H9 (cell line): ENCODE data around the gene DNHD1. TPM values are rescaled to one million over a fixed set of nuclear protein-coding genes. Genes with fewer than 3 reads are reported as not detected.

Experiments
- DNase-seq: peaks from one replicate; pipeline ENCODE4 v3.0.0-alpha.2; 2017
- H2AFZ ChIP-seq: one replicate; pipeline ENCODE4 v1.6.1; 2013; ENCODE audit warnings: mild to moderate bottlenecking, low read length, control low read depth, moderate library complexity
- H2AK5ac ChIP-seq: 2 replicates; pipeline ENCODE4 v1.6.1; 2013; ENCODE audit warnings: low read length, control low read depth, mixed read lengths; ENCODE audit not compliant: insufficient read length
- H2BK120ac ChIP-seq: one replicate; pipeline ENCODE4 v1.6.1; 2013; ENCODE audit warnings: low read depth, mild to moderate bottlenecking, low read length, control low read depth, inconsistent platforms; ENCODE audit not compliant: poor library complexity, severe bottlenecking
- H2BK12ac ChIP-seq: 2 replicates; pipeline ENCODE4 v1.6.1; 2013; ENCODE audit warnings: low read length, control low read depth, mixed read lengths, low read depth; ENCODE audit not compliant: insufficient read length
- H2BK15ac ChIP-seq: 2 replicates; pipeline ENCODE4 v1.6.1; 2013; ENCODE audit warnings: low read depth, low read length, control low read depth
- H2BK20ac ChIP-seq: one replicate; pipeline ENCODE4 v1.6.1; 2013; ENCODE audit warnings: low read depth, mild to moderate bottlenecking, low read length, control low read depth, inconsistent platforms; ENCODE audit not compliant: poor library complexity, severe bottlenecking
- H2BK5ac ChIP-seq: 2 replicates; pipeline ENCODE4 v1.6.1; 2013; ENCODE audit warnings: low read length, control low read depth, mixed read lengths; ENCODE audit not compliant: insufficient read length
- H3K14ac ChIP-seq: 2 replicates; pipeline ENCODE4 v1.6.1; 2013; ENCODE audit warnings: low read length, control low read depth; ENCODE audit not compliant: insufficient read depth
- H3K18ac ChIP-seq: 2 replicates; pipeline ENCODE4 v1.6.1; 2013; ENCODE audit warnings: low read depth, mild to moderate bottlenecking, mixed read lengths, low read length, control low read depth; ENCODE audit not compliant: insufficient read length
- H3K23ac ChIP-seq: 2 replicates; pipeline ENCODE4 v1.6.1; 2013; ENCODE audit warnings: low read length, control low read depth, mixed read lengths, low read depth; ENCODE audit not compliant: insufficient read length
- H3K23me2 ChIP-seq: 2 replicates; pipeline ENCODE4 v1.6.1; 2013; ENCODE audit warnings: low read depth, mild to moderate bottlenecking, mixed read lengths, low read length, control low read depth; ENCODE audit not compliant: insufficient read length, poor library complexity, severe bottlenecking
- H3K27ac ChIP-seq: 2 replicates; pipeline ENCODE4 v1.5.1; 2013; ENCODE audit warnings: low read length, control low read depth, mixed read lengths, low read depth; ENCODE audit not compliant: insufficient read length
- H3K27me3 ChIP-seq: 2 replicates; pipeline ENCODE4 v1.6.1; 2013; ENCODE audit warnings: low read length, control low read depth, inconsistent platforms; ENCODE audit not compliant: insufficient read depth
- H3K4ac ChIP-seq: 2 replicates; pipeline ENCODE4 v1.6.1; 2013; ENCODE audit warnings: low read depth, mild to moderate bottlenecking, control low read depth, inconsistent platforms, low read length, moderate library complexity
- H3K4me1 ChIP-seq: 2 replicates; pipeline ENCODE4 v1.6.1; 2013; ENCODE audit warnings: low read length, control low read depth, inconsistent platforms; ENCODE audit not compliant: insufficient read depth
- H3K4me2 ChIP-seq: 2 replicates; pipeline ENCODE4 v1.6.1; 2013; ENCODE audit warnings: low read length, control low read depth, mixed read lengths; ENCODE audit not compliant: insufficient read length, insufficient read depth
- H3K56ac ChIP-seq: 2 replicates; pipeline ENCODE4 v1.6.1; 2013; ENCODE audit warnings: low read depth, mild to moderate bottlenecking, mixed read lengths, low read length, control low read depth; ENCODE audit not compliant: insufficient read length
- H3K79me1 ChIP-seq: 2 replicates; pipeline ENCODE4 v1.6.1; 2013; ENCODE audit warnings: low read depth, mild to moderate bottlenecking, moderate library complexity, low read length, control low read depth, inconsistent platforms; ENCODE audit not compliant: insufficient read depth, poor library complexity, severe bottlenecking
- H3K79me2 ChIP-seq: 2 replicates; pipeline ENCODE4 v1.6.1; 2013; ENCODE audit warnings: low read length, control low read depth, inconsistent platforms; ENCODE audit not compliant: insufficient read depth
- H3K9ac ChIP-seq: 2 replicates; pipeline ENCODE4 v1.6.1; 2013; ENCODE audit warnings: low read length, control low read depth, mixed read lengths; ENCODE audit not compliant: insufficient read length; ENCODE audit errors: extremely low read depth
- H3K9me3 ChIP-seq: one replicate; pipeline ENCODE4 v1.6.1; 2013; ENCODE audit warnings: low read depth, low read length, inconsistent platforms; ENCODE audit not compliant: control insufficient read depth
- H3T11ph ChIP-seq: one replicate; pipeline ENCODE4 v1.6.1; 2013; ENCODE audit warnings: mild to moderate bottlenecking, low read length, control low read depth, inconsistent platforms
- H4K20me1 ChIP-seq: one replicate; pipeline ENCODE4 v1.6.1; 2013; ENCODE audit not compliant: control insufficient read depth, insufficient read length, insufficient read depth
- H4K5ac ChIP-seq: 2 replicates; pipeline ENCODE4 v1.6.1; 2013; ENCODE audit warnings: low read depth, mild to moderate bottlenecking, mixed read lengths, low read length, control low read depth; ENCODE audit not compliant: insufficient read length
- H4K8ac ChIP-seq: replicated peaks from 2 replicates; pipeline ENCODE4 v1.6.1; 2013; ENCODE audit warnings: low read length, control low read depth, mixed read lengths, low read depth; ENCODE audit not compliant: insufficient read length
- H4K91ac ChIP-seq: 2 replicates; pipeline ENCODE4 v1.6.1; 2013; ENCODE audit warnings: low read depth, mild to moderate bottlenecking, moderate library complexity, mixed read lengths, low read length, control low read depth; ENCODE audit not compliant: insufficient read length
- H3K27ac Mint-ChIP-seq, 3 experiments: 2 replicates in 2 of 3; 3 replicates in 1 of 3; pipeline ENCODE4 v1.8.0; 2020 to 2021; ENCODE audit warnings: mixed read lengths in 3 of 3, mild to moderate bottlenecking in 1 of 3, moderate library complexity in 1 of 3
- H3K27me3 Mint-ChIP-seq: 2 replicates; pipeline ENCODE4 v1.8.0; 2021; ENCODE audit warnings: low read depth, mild to moderate bottlenecking, moderate library complexity, mixed read lengths
- H3K36me3 Mint-ChIP-seq, 3 experiments: 2 replicates in 2 of 3; 3 replicates in 1 of 3; pipeline ENCODE4 v1.8.0; 2020 to 2021; ENCODE audit warnings: low read depth in 3 of 3, mixed read lengths in 3 of 3; ENCODE audit not compliant: insufficient read depth in 1 of 3
- H3K4me1 Mint-ChIP-seq, 2 experiments: 2 replicates each; pipeline ENCODE4 v1.8.0; 2020; ENCODE audit warnings: mixed read lengths in 2 of 2
- H3K4me3 Mint-ChIP-seq, 2 experiments: 2 replicates in 1 of 2; 3 replicates in 1 of 2; pipeline ENCODE4 v1.8.0; 2020 to 2021; ENCODE audit warnings: mild to moderate bottlenecking in 2 of 2, mixed read lengths in 2 of 2, moderate library complexity in 1 of 2
- H3K9me3 Mint-ChIP-seq, 2 experiments: 2 replicates in 1 of 2; 3 replicates in 1 of 2; pipeline ENCODE4 v1.8.0; 2020; ENCODE audit warnings: mild to moderate bottlenecking in 2 of 2, mixed read lengths in 2 of 2, moderate library complexity in 1 of 2
- WGBS: extraction: QIAGEN DNeasy Blood & Tissue Kit; methylation state at CpG from one replicate; pipeline ENCODE4 v1.1.7; 2013; ENCODE audit warnings: missing lambda C conversion rate, low lambda C conversion rate, mixed read lengths; ENCODE audit not compliant: insufficient read length; ENCODE audit errors: extremely low coverage; 5-methylcytosine and 5-hydroxymethylcytosine counted together
- total RNA-seq: library from RNA; stranded (reverse); gene quantifications from 2 replicates; pipeline ENCODE4 v1.2.1, GENCODE V29; 2021
- TF ChIP-seq, protein P1 (sequence below): fragments of 200-600 bp; sonication (generic); conservative IDR thresholded peaks from 3 replicates; pipeline ENCODE4 v1.8.0; 2021; ENCODE audit warnings: antibody characterized with exemption, mild to moderate bottlenecking

Gene DNHD1
- total RNA-seq, 1 experiment from 2014 or later, result 3.5 TPM

DNA sequence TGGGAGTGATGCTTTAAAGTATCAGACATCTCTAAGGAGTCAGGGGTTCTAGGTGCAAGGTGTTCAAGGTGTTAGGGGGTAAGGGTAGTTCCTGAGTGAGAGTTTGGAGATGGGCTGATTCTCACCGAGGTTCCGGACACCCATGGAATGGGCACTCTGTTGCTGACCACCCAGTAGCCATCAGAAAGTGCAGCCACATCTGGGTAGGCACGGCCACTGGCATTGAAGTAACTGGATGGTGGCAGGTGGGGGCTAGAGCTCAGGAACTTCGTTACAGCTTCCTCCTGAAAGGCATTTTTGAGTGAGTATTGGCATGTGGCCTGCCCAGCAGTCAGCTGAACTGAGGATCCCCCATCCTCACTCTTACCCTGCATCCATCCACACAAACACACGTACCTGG lies 118.0 kb downstream of the DNHD1 start:
- Histone ChIP-seq H3K4ac (no peak overlapping the region), H3K23me2 (peaks cover 20% of the 10 kb centered on the region), H3K23ac (no peak overlapping the region), H2BK5ac (no peak overlapping the region), H3K79me1 (no peaks in the 10 kb centered on the region), H4K8ac (no peak overlapping the region), H2BK12ac (no peak overlapping the region), H3K9ac (no peak overlapping the region), H3K4me1 (no peaks in the 10 kb centered on the region), H4K20me1 (no peaks in the 10 kb centered on the region), H3K18ac (no peak overlapping the region), H3K14ac (no peak overlapping the region), H3K79me2 (no peaks in the 10 kb centered on the region), H2BK120ac (no peak overlapping the region), H3K56ac (no peak overlapping the region), H2AFZ (no peak overlapping the region), H3K9me3 (no peaks in the 10 kb centered on the region), H2BK15ac (no peak overlapping the region), H3K4me2 (no peak overlapping the region), H4K5ac (no peak overlapping the region), H4K91ac (no peak overlapping the region), H3K27me3 (no peaks in the 10 kb centered on the region), H3K27ac (no peak overlapping the region), H2BK20ac (no peak overlapping the region), H3T11ph (no peak overlapping the region), H2AK5ac (no peak overlapping the region)
- Mint-ChIP-seq H3K4me1 (peaks cover 9% of the 10 kb centered on the region in 2 experiments), H3K4me3 (no peak overlapping the region), H3K36me3 (peaks cover 15 to 33% (median 26%) of the 10 kb centered on the region in 3 experiments; a peak in 6 of 7 replicates), H3K27me3 (no peaks in the 10 kb centered on the region; the same call in 1 of the 2 replicates), H3K27ac (no peak overlapping the region), H3K9me3 (no peaks in the 10 kb centered on the region)
- TF ChIP-seq, protein P1, sequence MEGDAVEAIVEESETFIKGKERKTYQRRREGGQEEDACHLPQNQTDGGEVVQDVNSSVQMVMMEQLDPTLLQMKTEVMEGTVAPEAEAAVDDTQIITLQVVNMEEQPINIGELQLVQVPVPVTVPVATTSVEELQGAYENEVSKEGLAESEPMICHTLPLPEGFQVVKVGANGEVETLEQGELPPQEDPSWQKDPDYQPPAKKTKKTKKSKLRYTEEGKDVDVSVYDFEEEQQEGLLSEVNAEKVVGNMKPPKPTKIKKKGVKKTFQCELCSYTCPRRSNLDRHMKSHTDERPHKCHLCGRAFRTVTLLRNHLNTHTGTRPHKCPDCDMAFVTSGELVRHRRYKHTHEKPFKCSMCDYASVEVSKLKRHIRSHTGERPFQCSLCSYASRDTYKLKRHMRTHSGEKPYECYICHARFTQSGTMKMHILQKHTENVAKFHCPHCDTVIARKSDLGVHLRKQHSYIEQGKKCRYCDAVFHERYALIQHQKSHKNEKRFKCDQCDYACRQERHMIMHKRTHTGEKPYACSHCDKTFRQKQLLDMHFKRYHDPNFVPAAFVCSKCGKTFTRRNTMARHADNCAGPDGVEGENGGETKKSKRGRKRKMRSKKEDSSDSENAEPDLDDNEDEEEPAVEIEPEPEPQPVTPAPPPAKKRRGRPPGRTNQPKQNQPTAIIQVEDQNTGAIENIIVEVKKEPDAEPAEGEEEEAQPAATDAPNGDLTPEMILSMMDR, result no peak
- no peak for DNase-seq
- no CpG with 5 or more reads among the region's 5 CpGs for WGBS
